Smooth muscle cell (in vitro differentiated cells): Measurements from ENCODE around the gene SEPTIN11. TPM values are rescaled to one million over a fixed set of nuclear protein-coding genes. Genes with fewer than 3 reads are reported as not detected.

Source experiments
- DNase-seq: peaks from one replicate; lab custom pipeline; 2025; ENCODE audit not compliant: unreplicated experiment; lab: John Stamatoyannopoulos, UW
- H2AFZ ChIP-seq: fragments of 200-600 bp; sonication (generic); 2 replicates; pipeline ENCODE4 v1.6.0; 2016; ENCODE audit warnings: antibody characterized with exemption, low read depth, mild to moderate bottlenecking
- H3F3A ChIP-seq: fragments of 200-600 bp; sonication (generic); 2 replicates; pipeline ENCODE4 v1.6.0; 2017; ENCODE audit warnings: antibody characterized with exemption, low read depth
- H3K27ac ChIP-seq: fragments of 200-600 bp; sonication (generic); 2 replicates; pipeline ENCODE4 v1.5.1; 2016; ENCODE audit warnings: low read depth, mild to moderate bottlenecking
- H3K27me3 ChIP-seq: fragments of 200-600 bp; sonication (generic); 2 replicates; pipeline ENCODE4 v1.6.1; 2016; ENCODE audit warnings: low read depth, mild to moderate bottlenecking
- H3K36me3 ChIP-seq: fragments of 200-600 bp; sonication (generic); 2 replicates; pipeline ENCODE4 v1.5.1; 2016; ENCODE audit warnings: low read depth
- H3K4me1 ChIP-seq: fragments of 200-600 bp; sonication (generic); 2 replicates; pipeline ENCODE4 v1.5.1; 2016; ENCODE audit warnings: low read depth
- H3K4me2 ChIP-seq: fragments of 200-600 bp; sonication (generic); 2 replicates; pipeline ENCODE4 v1.6.0; 2016; ENCODE audit warnings: mild to moderate bottlenecking
- H3K4me3 ChIP-seq: fragments of 200-600 bp; sonication (generic); 2 replicates; pipeline ENCODE4 v1.5.1; 2016; ENCODE audit warnings: mild to moderate bottlenecking
- H3K79me2 ChIP-seq: fragments of 200-600 bp; sonication (generic); 2 replicates; pipeline ENCODE4 v1.6.0; 2016; ENCODE audit warnings: low read depth, mild to moderate bottlenecking
- H3K9ac ChIP-seq: fragments of 200-600 bp; sonication (generic); 2 replicates; pipeline ENCODE4 v1.6.0; 2016; ENCODE audit warnings: low read depth
- H3K9me3 ChIP-seq: fragments of 200-600 bp; sonication (generic); replicated peaks from 2 replicates; pipeline ENCODE4 v1.5.1; 2016; ENCODE audit warnings: low read depth
- H4K20me1 ChIP-seq: fragments of 200-600 bp; sonication (generic); 2 replicates; pipeline ENCODE4 v1.6.0; 2016; ENCODE audit warnings: low read depth
- CTCF ChIP-seq: fragments of 200-600 bp; sonication (generic); IDR thresholded peaks from 2 replicates; pipeline ENCODE4 v1.5.1; 2017; ENCODE audit warnings: borderline replicate concordance, mild to moderate bottlenecking, antibody characterized with exemption; ENCODE audit not compliant: insufficient read depth, poor library complexity, severe bottlenecking
- WGBS: methylation state at CpG from one replicate; pipeline ENCODE4 v1.1.7; 2016; ENCODE audit warnings: low lambda C conversion rate; 5-methylcytosine and 5-hydroxymethylcytosine counted together
- polyA plus RNA-seq: library from polyadenylated mRNA; unstranded; fragments of >200 nt; fragmentation: Nextera tagmentation; extraction: Ambion mirVana; gene quantifications from 2 replicates; pipeline ENCODE4 v1.2.1, GENCODE V29; 2016
- total RNA-seq: library from RNA; depleted of rRNA; stranded (reverse); fragments of >200 nt; gene quantifications from 2 replicates; pipeline ENCODE4 v1.2.3, GENCODE V29; 2014

Gene SEPTIN11
- total and polyA plus RNA-seq, 2 experiments from 2014 or later, result 157 to 244 TPM

- Histone ChIP-seq H2AFZ (no peak overlapping the region), H3K27me3 (no peaks in the 10 kb centered on the region), H3K36me3 (no peaks in the 10 kb centered on the region), H3K4me1 (no peaks in the 10 kb centered on the region), H4K20me1 (no peaks in the 10 kb centered on the region), H3K4me3 (no peak overlapping the region), H3K4me2 (no peak overlapping the region), H3K27ac (no peak overlapping the region), H3K79me2 (peaks cover 3% of the 10 kb centered on the region), H3K9ac (no peak overlapping the region), H3K9me3 (no peaks in the 10 kb centered on the region), H3F3A (peaks cover 1% of the 10 kb centered on the region)
- no peak for DNase-seq
- WGBS, result 88% methylated on average over 2 of the region's 2 CpGs
- no peak for TF ChIP-seq CTCF
Measured at GRCh38 chr4:76939184-76939583, 10.4 kb upstream of the SEPTIN11 start.

GRCh38 chr4:76943129-76943620 is 6.4 kb upstream of the SEPTIN11 start:
- Histone ChIP-seq H2AFZ (no peak overlapping the region), H3F3A (peaks cover 4% of the 10 kb centered on the region), H3K9me3 (no peaks in the 10 kb centered on the region), H3K4me3 (no peak overlapping the region), H3K27me3 (no peaks in the 10 kb centered on the region), H3K4me1 (peaks cover 15% of the 10 kb centered on the region), H3K79me2 (peaks cover 15% of the 10 kb centered on the region), H3K27ac (peak overlapping the region; percentile 22), H4K20me1 (no peaks in the 10 kb centered on the region), H3K36me3 (no peaks in the 10 kb centered on the region), H3K4me2 (peak overlapping the region; percentile 35), H3K9ac (no peak overlapping the region)
- 56% methylated on average over 6 of the region's 6 CpGs for WGBS
- DNase-seq, result no peak
- TF ChIP-seq CTCF, result no peak

GRCh38 chr4:76943790-76944189 is 5.8 kb upstream of the SEPTIN11 start:
- Histone ChIP-seq H3K9me3 (no peaks in the 10 kb centered on the region), H3K9ac (no peak overlapping the region), H3K4me2 (no peak overlapping the region), H3K4me1 (peaks cover 16% of the 10 kb centered on the region), H4K20me1 (no peaks in the 10 kb centered on the region), H3K27ac (peak overlapping the region; percentile 22), H2AFZ (no peak overlapping the region), H3K36me3 (no peaks in the 10 kb centered on the region), H3K79me2 (peaks cover 21% of the 10 kb centered on the region), H3K27me3 (no peaks in the 10 kb centered on the region), H3F3A (peaks cover 4% of the 10 kb centered on the region), H3K4me3 (no peak overlapping the region)
- no peak for TF ChIP-seq CTCF
- DNase-seq, result no peak
- 92% methylated on average over 1 of the region's 1 CpG for WGBS

- Histone ChIP-seq H2AFZ (no peak overlapping the region), H3K79me2 (peaks cover 48% of the 10 kb centered on the region), H3K27ac (no peak overlapping the region), H3F3A (peaks cover 4% of the 10 kb centered on the region), H3K36me3 (no peaks in the 10 kb centered on the region), H3K27me3 (no peaks in the 10 kb centered on the region), H3K9ac (no peak overlapping the region), H4K20me1 (peaks cover 19% of the 10 kb centered on the region), H3K4me2 (peak overlapping the region; percentile 89), H3K4me1 (peaks cover 28% of the 10 kb centered on the region), H3K9me3 (no peaks in the 10 kb centered on the region), H3K4me3 (peak overlapping the region; percentile 97)
- WGBS, result 47% methylated on average over 2 of the region's 2 CpGs
- no peak for DNase-seq
- TF ChIP-seq CTCF, result no peak
Measured at GRCh38 chr4:76947369-76947768, 2.2 kb upstream of the SEPTIN11 start.
